HFFc6 (cell line): ENCODE data around the gene ZNF500. TPM values are rescaled to one million over a fixed set of nuclear protein-coding genes. Genes with fewer than 3 reads are reported as not detected.

ENCODE experiments used
- DNase-seq: peaks from one replicate; pipeline ENCODE4 v3.0.0-alpha.2; 2018
- H3K27ac Mint-ChIP-seq: 2 replicates; pipeline ENCODE4 v1.8.0; 2020; ENCODE audit warnings: mild to moderate bottlenecking, mixed read lengths
- H3K27me3 Mint-ChIP-seq: 2 replicates; pipeline ENCODE4 v1.8.0; 2021; ENCODE audit warnings: mild to moderate bottlenecking, moderate library complexity, mixed read lengths; ENCODE audit not compliant: insufficient read depth
- H3K36me3 Mint-ChIP-seq: 2 replicates; pipeline ENCODE4 v1.8.0; 2021; ENCODE audit warnings: low read depth, mixed read lengths
- H3K4me1 Mint-ChIP-seq: 2 replicates; pipeline ENCODE4 v1.8.0; 2020; ENCODE audit warnings: low read depth, mixed read lengths
- H3K4me3 Mint-ChIP-seq: 2 replicates; pipeline ENCODE4 v1.8.0; 2020; ENCODE audit warnings: mild to moderate bottlenecking, moderate library complexity, mixed read lengths
- H3K9me3 Mint-ChIP-seq: 2 replicates; pipeline ENCODE4 v1.8.0; 2020; ENCODE audit warnings: mild to moderate bottlenecking, mixed read lengths
- total RNA-seq, 6 experiments: library from RNA; stranded (reverse); fragmentation: NEBNext Ultra II Directional; extraction: Animal tissue kit (Norgen Biotek cat#: 25700); gene quantifications; 2 replicates in 1 of 6; 3 replicates in 5 of 6; pipeline ENCODE4 v1.2.3, GENCODE V29; 2021
- TF ChIP-seq, protein P1 (sequence below): fragments of 200-600 bp; sonication (generic); IDR thresholded peaks from 2 replicates; pipeline ENCODE4 v1.5.0; 2021; ENCODE audit warnings: antibody characterized with exemption, mild to moderate bottlenecking

ZNF500 gene
- total RNA-seq, 6 experiments from 2014 or later = 8.9 to 13.4 (median 10.4) TPM

DNA sequence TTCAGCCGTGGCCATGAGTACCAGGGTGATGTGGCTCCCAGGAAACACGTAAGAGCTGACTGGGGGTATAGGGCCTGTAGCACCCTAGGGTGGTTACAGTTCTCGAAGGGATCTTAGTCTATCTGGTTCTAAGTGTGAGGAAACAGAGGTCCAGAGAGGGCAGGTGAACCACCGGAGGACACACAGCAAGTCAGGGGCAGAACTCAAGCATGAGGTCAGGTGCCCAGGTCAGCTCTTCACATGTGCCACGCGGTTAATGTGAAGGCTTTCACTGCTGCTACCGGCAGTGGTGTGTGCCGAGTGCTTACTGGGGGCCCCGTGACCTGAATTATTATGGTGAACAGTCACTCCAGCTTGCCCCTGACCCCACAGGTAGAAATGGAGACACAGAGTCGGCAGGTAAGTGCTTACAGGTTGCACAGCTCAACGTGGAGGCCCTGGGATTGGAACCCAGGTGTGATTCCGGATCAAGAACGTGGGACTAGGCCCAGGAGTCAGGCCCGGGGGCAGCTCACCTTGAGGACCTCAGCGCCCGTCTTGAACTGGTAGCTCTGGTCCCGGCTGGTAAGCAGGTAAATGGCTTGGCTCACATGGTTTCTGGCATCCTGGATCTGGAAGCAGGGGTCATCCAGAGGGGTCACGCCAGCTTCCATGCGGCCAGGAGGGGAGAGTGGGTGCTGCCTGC is 32.4 kb upstream of the ZNF500 start:
- H3K36me3 Mint-ChIP-seq = no peaks in the 10 kb centered on the region
- no peak overlapping the region for H3K4me3 Mint-ChIP-seq
- no peak for DNase-seq
- H3K27me3 Mint-ChIP-seq = peaks cover 2% of the 10 kb centered on the region; the same call in 1 of the 2 replicates
- TF ChIP-seq, protein P1, sequence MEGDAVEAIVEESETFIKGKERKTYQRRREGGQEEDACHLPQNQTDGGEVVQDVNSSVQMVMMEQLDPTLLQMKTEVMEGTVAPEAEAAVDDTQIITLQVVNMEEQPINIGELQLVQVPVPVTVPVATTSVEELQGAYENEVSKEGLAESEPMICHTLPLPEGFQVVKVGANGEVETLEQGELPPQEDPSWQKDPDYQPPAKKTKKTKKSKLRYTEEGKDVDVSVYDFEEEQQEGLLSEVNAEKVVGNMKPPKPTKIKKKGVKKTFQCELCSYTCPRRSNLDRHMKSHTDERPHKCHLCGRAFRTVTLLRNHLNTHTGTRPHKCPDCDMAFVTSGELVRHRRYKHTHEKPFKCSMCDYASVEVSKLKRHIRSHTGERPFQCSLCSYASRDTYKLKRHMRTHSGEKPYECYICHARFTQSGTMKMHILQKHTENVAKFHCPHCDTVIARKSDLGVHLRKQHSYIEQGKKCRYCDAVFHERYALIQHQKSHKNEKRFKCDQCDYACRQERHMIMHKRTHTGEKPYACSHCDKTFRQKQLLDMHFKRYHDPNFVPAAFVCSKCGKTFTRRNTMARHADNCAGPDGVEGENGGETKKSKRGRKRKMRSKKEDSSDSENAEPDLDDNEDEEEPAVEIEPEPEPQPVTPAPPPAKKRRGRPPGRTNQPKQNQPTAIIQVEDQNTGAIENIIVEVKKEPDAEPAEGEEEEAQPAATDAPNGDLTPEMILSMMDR = no peak
- H3K27ac Mint-ChIP-seq = no peak overlapping the region
- H3K4me1 Mint-ChIP-seq = peaks cover 10% of the 10 kb centered on the region
- no peaks in the 10 kb centered on the region for H3K9me3 Mint-ChIP-seq

DNA sequence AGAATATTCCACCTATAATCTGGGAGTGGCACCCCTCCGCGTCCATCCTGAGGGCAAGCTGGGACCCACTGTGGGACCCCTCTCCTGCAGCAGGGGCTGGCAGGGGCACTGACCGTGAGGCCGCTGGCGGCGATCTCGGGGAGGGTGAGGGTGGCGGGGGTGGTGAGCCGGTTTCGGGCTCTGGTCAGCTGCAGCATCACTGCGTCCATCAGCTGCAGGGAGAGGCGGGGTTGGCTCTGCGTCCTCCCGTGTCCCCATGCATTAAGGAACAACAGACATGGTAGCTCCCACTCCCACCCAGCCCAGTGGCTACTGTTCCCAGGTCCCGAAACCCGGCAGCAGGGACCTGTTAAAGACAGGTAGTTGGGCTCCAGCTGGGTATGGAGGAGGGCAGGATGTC is 31.5 kb upstream of the ZNF500 start:
- DNase-seq = no peak
- TF ChIP-seq, protein P1 = no peak
- Mint-ChIP-seq H3K27me3 (no peaks in the 10 kb centered on the region), H3K4me1 (peaks cover 5% of the 10 kb centered on the region), H3K36me3 (no peaks in the 10 kb centered on the region), H3K9me3 (no peaks in the 10 kb centered on the region), H3K4me3 (no peak overlapping the region), H3K27ac (no peak overlapping the region)

DNA sequence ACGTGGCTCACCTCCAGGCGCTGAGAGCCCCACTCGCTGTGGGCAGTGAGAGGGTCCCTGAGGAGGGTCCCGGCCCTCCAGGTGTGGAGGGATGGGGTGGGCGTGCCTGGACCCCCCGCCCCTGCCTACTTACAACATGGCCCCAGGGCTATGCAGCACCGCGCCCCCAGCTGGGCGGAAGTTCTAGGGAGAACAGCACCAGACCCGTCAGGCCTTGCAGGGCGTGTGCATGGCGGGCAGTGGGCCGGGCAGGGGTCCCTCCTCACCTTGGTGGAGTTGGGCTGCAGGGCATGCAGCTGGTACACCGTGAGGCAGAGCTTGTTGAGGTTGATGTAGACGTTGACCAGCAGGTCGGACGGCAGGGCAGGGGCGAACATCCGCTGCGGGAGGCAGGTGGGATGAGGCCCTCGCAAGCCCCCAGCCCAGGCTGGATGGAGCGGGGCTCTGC is 30.9 kb upstream of the ZNF500 start:
- Mint-ChIP-seq H3K36me3 (no peaks in the 10 kb centered on the region), H3K4me3 (no peak overlapping the region), H3K27ac (no peak overlapping the region), H3K9me3 (no peaks in the 10 kb centered on the region), H3K27me3 (no peaks in the 10 kb centered on the region), H3K4me1 (no peaks in the 10 kb centered on the region)
- DNase-seq = no peak
- TF ChIP-seq, protein P1 = no peak

DNA sequence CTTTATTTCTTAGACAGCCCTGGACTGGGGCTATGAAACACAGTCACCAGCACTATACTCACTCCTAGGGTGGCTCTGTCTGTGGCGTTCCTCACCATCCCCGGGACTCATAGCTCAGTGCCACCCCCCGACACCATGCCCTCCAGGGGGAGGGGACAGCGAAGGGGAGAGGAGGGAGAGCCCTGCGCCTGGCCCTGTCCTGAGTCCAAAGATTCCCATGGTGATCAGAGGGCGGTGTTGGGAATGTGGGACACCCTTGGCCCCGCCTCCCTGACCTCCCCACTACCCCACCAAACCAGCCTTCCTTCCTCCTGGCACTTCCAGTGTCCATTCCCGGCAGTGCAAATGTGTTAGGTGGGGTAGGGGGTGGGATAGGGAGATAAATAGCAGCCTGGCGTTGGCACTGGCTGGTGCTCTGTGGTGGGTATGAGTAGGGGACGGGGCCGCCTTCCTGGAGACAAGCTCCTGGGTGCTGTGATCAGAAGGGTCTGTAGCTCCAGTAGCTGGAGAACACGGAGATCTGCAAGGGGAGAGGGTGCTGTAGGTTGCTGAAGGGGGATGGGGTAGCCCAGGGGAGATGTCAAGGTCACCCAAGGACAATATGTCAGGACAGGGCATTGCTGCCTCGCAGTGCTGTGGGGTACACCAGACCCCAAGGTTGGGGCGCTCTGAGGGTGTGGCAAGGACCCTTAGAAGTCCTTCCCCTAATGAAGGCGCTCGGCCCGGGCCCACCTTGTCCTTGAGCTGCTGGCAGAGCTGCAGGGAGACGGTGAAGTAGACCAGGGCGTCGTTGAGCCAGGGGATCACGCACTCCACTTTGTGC is 30.2 kb upstream of the ZNF500 start:
- Mint-ChIP-seq H3K4me3 (no peak overlapping the region), H3K36me3 (no peaks in the 10 kb centered on the region), H3K4me1 (no peaks in the 10 kb centered on the region), H3K27me3 (no peaks in the 10 kb centered on the region), H3K27ac (no peak overlapping the region), H3K9me3 (no peaks in the 10 kb centered on the region)
- TF ChIP-seq, protein P1 = no peak
- no peak for DNase-seq

DNA sequence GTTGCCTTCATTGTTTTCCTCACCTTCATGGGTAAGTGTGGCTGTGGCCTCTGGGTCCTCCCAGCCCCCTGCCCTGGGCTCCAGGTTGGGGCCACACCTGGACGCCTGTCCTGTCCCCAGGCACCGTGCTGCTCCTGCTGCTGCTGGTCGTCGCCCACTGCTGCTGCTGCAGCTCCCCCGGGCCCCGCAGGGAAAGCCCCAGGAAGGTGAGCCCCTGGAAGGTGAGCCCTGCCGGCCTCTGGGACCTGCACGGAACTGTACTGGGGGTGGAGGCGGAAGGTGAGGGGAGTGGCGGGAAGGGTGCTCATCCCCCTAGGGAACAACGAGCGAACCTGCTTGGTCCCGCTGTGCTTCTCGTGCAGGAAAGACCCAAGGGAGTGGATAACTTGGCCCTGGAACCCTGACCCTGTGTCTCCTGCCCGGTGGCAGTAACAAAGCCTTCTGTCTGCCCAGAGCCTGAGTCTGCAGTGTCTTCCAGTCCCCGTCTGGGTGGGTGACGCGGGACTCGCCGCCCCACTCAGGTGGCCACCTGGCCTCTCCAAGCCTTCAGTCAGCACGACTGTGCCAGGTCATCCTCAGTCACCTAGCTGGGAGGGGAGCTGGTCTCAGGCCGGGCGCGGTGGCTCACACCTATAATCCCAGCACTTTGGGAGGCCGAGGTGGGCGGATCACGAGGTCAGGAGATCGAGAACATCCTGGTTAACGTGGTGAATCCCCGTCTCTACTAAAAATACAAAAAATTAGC is 29.0 kb upstream of the ZNF500 start:
- H3K36me3 Mint-ChIP-seq = no peaks in the 10 kb centered on the region
- no peaks in the 10 kb centered on the region for H3K9me3 Mint-ChIP-seq
- H3K4me3 Mint-ChIP-seq = no peak overlapping the region
- TF ChIP-seq, protein P1 = no peak
- DNase-seq = no peak
- H3K27ac Mint-ChIP-seq = no peak overlapping the region
- H3K27me3 Mint-ChIP-seq = no peaks in the 10 kb centered on the region
- H3K4me1 Mint-ChIP-seq = no peaks in the 10 kb centered on the region
